GM18499 (cell line): Measurements from ENCODE around the gene RNF111.
"Not testable (repeated sequence)": the region's sequence is repeated elsewhere in the genome, so short reads cannot be mapped to it uniquely, and the experiment has no call there.

ENCODE experiments used
- ATAC-seq: cut with Tn5 transposase; IDR thresholded peaks from one replicate; pipeline ENCODE4 v1.9.1; 2021; ENCODE audit warnings: moderate number of reproducible peaks; ENCODE audit not compliant: insufficient read depth, unreplicated experiment

The RNF111 gene

GRCh38 chr15:58999694-59000093 lies 12.2 kb downstream of the RNF111 start:
- ATAC-seq, result no peak

DNA sequence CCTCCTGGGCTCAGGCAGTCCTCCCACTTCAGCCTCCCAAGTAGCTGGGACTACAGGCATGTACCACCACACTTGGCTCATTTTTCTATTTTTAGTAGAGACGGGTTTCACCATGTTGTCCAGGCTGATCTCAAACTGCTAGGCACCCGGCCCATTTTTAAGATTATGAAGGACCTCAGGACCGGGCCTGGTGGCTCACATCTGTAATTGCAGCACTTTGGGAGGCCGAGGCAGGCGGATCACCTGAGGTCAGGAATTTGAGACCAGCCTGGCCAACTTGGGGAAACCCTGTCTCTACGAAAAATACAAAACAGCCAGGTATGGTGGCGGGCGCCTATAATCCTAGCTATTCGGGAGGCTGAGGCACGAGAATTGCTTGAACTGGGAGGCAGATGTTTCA lies 12.8 kb downstream of the RNF111 start:
- not testable (repeated sequence) for ATAC-seq

- no peak for ATAC-seq
Observed at GRCh38 chr15:59001946-59002345, 14.5 kb downstream of the RNF111 start.

- no peak for ATAC-seq
Observed at GRCh38 chr15:59002418-59002859, 15.0 kb downstream of the RNF111 start.

DNA sequence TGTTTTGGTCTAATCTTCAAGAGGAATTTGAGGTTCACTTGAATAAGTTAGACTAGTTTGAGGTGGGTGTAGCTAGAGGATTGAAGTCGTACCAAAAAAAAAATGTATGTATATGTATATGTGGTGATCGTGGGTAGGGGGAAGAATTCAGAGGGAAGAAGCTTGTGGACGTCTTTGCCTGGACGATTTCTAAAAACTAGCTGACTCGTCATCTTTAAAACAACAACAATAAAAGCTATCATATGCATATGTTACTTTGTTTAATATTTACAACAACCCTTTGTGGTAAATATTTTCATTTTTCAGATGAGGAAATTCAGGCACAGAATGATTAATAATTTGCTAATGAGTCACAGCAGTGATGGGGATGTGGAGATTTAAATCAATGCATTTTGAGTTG lies 18.1 kb downstream of the RNF111 start:
- no peak for ATAC-seq

GRCh38 chr15:59008086-59008485 lies 20.6 kb downstream of the RNF111 start:
- no peak for ATAC-seq

DNA sequence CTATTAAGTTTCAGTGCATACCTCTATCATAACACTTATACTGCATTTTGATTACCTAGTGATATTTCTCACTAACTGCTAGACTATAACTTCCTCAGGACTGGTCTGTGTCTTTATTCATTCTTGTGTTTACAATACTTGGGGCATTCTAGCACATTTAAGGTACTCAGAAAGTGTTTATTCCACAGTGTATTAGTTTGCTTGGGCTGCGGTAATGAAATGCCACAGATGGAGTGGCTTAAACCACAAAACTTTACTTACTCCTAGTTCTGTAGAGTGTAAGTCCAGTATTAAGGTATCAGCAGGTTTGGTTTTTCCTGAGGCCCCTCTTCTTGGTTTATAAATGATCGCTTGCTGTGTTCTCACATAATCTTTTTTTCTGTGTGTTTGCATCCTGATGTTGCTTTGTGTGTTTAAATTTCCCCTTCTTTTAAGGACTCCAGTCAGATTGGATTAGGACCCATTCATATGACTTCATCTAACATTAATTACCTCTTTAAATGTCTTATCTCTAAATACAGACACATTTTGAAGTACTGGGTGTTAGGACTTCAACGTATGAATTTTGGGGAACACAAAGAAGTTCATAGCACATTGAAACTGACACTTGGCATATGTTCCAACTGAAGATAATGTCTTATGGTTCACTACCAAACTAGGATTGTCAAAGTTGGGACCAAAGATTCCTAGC lies 23.9 kb downstream of the RNF111 start:
- no peak for ATAC-seq

DNA sequence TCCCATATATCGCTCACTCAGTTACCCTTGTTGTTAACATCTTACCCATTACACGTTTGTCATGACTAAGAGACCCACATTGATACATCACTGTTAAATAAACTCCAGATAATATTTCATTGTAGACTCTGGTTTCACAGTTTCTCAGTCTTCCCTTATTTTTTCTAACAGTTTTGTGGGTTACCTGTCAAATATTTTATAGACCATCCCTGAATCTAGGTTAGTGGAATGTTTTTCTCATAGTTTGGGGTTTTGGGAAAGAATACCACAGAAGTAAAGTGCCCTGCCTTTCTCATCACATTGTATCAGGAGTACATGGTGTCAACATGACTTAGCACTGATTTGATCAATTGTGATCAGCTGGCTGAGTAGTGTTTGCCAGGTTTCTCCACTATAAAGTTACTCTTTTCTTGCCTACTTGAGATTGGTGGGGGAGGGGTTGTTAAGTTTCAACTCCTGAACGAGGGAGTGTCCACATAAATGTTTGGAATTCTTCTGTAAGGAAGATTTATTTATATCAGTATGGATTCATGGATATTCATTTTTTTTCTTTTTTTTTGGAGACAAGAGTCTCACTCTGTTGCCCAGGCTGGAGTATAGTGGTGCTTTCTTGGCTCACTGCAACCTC lies 25.9 kb downstream of the RNF111 start:
- no peak for ATAC-seq

DNA sequence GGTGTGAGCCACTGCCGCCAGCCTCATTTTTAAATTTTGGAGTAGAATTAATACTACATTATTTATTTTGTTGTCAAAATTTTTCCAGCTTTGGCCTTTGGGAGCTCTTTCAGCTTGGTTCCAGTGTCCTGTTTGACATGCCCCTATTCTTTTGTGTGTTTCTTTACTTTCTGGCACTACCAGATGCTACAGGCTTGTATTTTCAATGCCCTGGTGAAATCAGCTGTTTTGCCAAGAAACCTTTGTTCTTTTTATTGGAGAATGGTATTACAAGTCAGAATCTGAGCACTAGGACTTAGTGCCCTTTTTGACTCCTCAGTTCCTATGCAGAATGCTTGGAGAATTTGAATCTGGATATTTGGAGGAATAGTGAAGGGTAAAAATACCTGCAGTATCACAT lies 26.6 kb downstream of the RNF111 start:
- no peak for ATAC-seq

DNA sequence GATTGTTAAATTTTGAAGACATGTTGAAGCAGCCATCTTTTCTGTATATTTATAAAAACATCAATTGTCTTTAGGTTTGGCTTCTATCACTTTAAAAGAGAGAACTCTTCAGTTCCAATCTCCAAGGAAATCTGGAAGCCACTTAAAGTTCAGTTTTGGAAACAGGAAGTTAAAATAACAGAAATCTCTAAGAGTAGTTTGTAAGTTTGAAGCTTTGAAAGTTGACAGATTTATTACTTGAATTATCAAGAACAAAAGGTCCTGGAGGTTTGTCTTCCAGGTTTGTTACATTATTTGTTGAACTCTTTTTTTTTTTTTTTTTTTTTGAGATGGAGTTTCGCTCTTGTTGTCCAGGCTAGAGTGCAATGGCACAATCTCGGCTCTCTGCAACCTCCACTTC lies 30.0 kb downstream of the RNF111 start:
- ATAC-seq, result no peak

- ATAC-seq, result no peak
Observed at GRCh38 chr15:59018833-59019232, 31.4 kb downstream of the RNF111 start.

DNA sequence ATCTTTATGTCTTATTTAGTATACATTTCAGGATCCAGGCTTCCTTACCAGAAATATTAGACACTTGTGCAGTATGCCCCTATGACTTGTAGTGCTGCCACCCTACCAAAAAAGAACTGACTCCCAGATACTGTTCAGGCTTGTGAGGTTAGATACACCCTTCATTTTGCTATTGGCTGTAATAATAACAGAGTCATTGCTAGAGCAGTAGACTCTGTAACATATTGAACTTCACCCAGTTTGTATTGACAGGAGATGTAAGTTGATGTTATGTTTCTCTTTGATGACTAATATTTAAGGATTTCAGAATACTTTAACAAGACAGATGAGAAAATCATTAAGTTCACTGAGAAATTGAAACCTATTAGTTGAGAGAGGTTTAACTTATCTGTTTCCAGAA lies 32.9 kb downstream of the RNF111 start:
- ATAC-seq, result no peak

DNA sequence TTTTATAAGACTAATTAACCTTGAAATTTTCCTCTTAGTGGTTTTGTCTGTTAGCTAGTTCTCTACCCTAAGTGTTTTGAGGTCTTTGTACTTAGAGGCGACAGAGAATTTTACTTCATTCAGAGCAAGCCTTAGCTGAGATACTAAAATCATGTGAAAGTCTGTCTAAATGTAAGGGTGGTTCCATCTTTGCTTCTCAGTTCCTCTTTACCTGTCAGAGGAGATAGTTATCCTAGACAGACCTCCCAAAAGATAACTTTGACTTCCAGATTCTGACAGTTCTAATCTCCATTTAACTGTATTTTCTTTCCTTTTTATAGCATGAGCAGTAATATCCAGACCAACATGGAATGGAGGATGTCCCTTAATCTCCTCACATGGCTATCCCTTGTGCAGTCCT lies 34.7 kb downstream of the RNF111 start:
- no peak for ATAC-seq

- ATAC-seq, result no peak
Observed at GRCh38 chr15:59026207-59026606, 38.7 kb downstream of the RNF111 start.

DNA sequence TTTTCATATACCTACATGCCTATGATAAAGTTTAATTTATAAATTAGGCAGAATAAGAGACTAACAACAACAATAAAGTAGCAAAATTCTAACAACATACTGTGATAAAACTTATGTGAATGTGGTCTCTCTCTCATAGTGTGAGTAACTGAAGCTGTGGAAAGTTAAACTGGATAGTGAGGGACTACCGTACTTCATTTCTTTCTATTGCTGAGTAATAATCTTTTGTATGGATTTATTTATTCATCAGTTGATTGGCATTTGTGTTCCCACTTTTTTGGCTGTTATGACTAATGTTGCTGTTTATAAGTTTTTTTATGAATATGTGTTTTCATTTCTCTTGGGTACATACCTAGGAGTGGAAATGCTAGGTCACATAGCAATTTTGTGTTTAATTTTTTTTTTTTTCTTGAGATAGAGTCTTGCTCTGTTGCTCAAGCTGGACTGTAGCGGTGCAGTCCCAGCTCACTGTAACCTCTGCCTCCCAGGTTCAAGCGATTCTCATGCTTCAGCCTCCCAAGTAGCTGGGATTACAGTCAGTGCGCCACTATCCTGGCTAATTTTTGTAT lies 41.0 kb downstream of the RNF111 start:
- no peak for ATAC-seq

DNA sequence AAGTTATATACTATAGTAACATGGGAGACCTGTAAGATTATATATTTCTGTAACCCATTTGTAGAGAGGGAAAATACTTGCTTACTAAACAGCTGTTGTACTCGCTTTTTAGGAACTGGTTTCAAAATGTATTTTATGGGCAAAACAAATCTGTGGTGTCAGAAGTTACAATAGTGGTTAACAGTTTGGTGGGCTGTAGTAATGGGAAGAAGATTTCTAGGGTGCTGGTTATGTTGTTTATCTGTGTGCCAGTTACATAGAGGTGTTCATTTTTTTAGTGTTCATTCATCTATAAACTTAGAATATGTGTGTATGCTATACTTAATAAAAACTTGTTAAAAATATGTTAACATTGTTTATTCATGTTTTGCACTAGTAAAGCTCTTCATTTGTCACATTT lies 42.1 kb downstream of the RNF111 start:
- ATAC-seq, result no peak

GRCh38 chr15:59035201-59035600 lies 47.7 kb downstream of the RNF111 start:
- no peak for ATAC-seq

DNA sequence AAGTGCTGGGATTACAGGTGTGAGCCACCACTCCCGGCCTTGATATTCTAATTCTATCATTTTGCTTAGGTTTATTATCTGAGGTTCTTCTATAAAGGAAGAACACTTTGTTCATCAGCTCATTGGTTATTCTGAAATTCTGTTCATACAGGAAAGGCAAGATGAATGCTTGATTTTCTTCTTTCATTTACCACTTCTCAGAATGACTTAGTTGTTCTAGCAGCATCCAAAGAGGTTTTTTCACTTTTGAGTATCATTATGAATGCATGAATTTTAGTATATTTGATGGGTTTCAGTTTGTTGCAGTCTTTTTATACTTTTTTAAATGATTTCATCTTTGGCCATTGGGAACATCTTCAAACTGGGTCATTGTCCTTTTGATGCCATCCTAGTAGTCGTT lies 51.8 kb downstream of the RNF111 start:
- ATAC-seq, result no peak

- ATAC-seq, result no peak
Observed at GRCh38 chr15:59042041-59042440, 54.6 kb downstream of the RNF111 start.

GRCh38 chr15:59048897-59049296 lies 61.4 kb downstream of the RNF111 start:
- no peak for ATAC-seq

DNA sequence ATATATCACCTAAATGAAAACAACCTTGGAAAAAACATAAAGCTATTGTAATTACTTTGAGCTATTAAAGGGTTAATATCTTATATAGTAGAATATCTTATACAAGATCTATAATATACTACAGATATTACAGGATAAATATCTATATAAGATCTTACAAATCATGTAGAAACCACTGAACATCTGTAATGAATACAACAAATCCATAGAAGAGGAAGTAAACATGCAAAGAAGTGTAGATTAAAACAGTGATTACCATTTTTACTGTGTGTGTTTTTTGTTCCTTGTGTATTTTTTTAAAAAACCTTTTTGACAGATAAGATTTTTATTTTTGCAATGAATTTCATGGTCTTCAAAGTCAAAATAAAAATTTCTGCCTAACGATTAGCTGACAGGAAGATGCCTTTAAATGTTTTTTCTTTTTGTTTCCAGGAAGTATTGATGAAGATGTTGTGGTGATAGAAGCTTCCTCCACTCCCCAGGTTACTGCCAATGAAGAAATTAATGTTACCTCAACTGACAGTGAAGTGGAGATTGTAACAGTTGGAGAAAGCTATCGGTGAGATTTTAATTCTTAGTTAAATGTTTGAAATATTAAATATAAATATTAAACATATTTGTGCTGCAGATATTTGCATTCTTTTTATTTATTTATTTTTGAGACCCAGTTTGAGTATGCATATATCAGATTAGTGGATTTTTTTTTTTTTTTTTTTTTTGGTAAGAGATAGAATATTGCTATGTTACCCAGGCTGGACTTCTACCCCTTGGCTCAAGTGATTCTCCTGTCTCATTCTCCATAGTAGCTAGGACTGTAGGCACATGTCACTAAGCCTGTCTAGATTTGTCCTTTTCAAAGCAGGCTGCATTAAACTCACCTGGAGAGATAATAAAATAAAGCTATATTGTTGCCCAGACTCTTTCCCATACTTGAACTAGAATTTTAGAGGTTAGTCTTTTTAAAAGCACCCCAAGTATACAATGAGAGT lies 64.7 kb downstream of the RNF111 start:
- no peak for ATAC-seq
